Measurements from ENCODE around the gene SNX11. TPM values are rescaled to one million over a fixed set of nuclear protein-coding genes. Genes with fewer than 3 reads are reported as not detected.
A peak's percentile ranks its signal among the peaks of the same experiment; 100 is the strongest.

SNX11 gene
- total RNA-seq, 1 donor from 2014 or later: 22.6 TPM

DNA sequence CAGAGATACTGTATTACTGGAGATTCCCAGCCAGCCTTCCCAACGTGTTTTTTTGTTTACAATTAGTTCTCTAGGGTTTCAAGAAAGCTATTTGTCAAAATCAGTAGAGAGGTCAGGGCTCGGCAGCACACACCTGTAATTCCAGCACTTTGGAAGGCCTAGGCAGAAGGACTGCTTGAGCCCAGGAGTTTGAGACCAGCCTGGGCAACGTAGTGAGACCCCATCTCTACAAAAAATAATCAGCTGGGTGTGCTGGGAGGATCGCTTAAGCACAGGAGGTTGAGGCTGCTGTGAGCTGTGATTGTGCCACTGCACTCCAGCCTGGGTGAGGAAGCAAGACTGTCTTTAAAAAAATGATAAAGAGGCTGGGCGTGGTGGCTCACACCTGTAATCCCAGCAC is 25.7 kb upstream of the SNX11 start:
- TF ChIP-seq CTCF (conservative IDR thresholded peaks at IDR 0.05): no peak
- no peak overlapping the region for H3K4me3 Mint-ChIP-seq
- no peaks in the 10 kb centered on the region for H3K4me1 Mint-ChIP-seq
- H3K36me3 Mint-ChIP-seq (ENCODE audit: low read depth): no peaks in the 10 kb centered on the region
- H3K27ac Mint-ChIP-seq (ENCODE audit: unreplicated experiment): no peak overlapping the region
- H3K9me3 Mint-ChIP-seq: no peaks in the 10 kb centered on the region
- no peak for DNase-seq (ENCODE audit: low read depth, low spot score)
- H3K27me3 Mint-ChIP-seq (ENCODE audit: low read depth): no peaks in the 10 kb centered on the region

DNA sequence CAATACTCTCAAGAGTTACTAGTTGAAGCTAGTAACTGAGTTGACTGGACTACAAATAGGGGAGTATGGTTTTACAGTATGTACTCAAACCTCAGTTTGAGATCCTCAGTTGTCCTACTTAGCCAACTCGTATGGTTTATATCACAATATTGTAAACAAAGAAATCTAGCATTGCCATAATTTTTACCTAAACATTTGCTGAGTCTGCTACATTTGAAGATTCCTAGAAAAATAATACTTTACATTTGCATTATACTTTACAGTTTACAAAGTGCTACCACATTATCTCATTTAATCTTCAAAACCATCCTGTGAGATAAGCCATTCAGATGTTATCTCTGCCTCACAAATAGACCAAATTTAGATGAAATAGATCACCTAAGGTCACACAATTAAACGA is 22.6 kb upstream of the SNX11 start:
- H3K36me3 Mint-ChIP-seq (ENCODE audit: low read depth): no peaks in the 10 kb centered on the region
- TF ChIP-seq CTCF (conservative IDR thresholded peaks at IDR 0.05): no peak
- H3K27ac Mint-ChIP-seq (ENCODE audit: unreplicated experiment): no peak overlapping the region
- no peaks in the 10 kb centered on the region for H3K4me1 Mint-ChIP-seq
- no peak overlapping the region for H3K4me3 Mint-ChIP-seq
- no peaks in the 10 kb centered on the region for H3K9me3 Mint-ChIP-seq
- DNase-seq (ENCODE audit: low read depth, low spot score): no peak
- H3K27me3 Mint-ChIP-seq (ENCODE audit: low read depth): no peaks in the 10 kb centered on the region

- no peaks in the 10 kb centered on the region for H3K9me3 Mint-ChIP-seq
- TF ChIP-seq CTCF (conservative IDR thresholded peaks at IDR 0.05): no peak
- peaks cover 20% of the 10 kb centered on the region for H3K4me1 Mint-ChIP-seq
- DNase-seq (ENCODE audit: low read depth, low spot score): no peak
- H3K27ac Mint-ChIP-seq (ENCODE audit: unreplicated experiment): no peak overlapping the region
- no peak overlapping the region for H3K4me3 Mint-ChIP-seq
- no peaks in the 10 kb centered on the region for H3K27me3 Mint-ChIP-seq (ENCODE audit: low read depth)
- H3K36me3 Mint-ChIP-seq (ENCODE audit: low read depth): peaks cover 3% of the 10 kb centered on the region
These were observed 14.1 kb upstream of the SNX11 start for GRCh38 chr17:48093341-48094045.

DNA sequence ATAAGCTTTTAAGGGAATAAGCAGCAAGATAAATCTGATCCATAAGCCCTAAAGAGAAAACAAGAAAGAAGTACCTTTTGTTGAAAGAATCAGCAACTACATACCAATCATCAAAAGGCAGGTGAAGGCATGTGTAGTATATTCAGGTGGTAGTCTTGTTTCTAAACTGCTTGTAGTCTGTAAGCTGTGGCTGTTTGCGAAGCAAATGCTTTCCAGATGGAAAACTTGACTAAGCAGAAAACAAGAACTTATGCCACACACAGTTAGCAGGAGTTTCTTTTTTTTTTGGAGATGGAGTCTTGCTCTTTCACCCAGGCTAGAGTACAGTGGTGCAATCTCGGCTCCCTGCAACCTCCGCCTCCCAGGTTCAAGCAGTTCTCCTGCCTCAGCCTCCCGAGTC is 12.0 kb upstream of the SNX11 start:
- peaks cover 36% of the 10 kb centered on the region for H3K4me1 Mint-ChIP-seq
- H3K9me3 Mint-ChIP-seq: no peaks in the 10 kb centered on the region
- DNase-seq (ENCODE audit: low read depth, low spot score): no peak
- H3K27me3 Mint-ChIP-seq (ENCODE audit: low read depth): no peaks in the 10 kb centered on the region
- no peak overlapping the region for H3K27ac Mint-ChIP-seq (ENCODE audit: unreplicated experiment)
- H3K4me3 Mint-ChIP-seq: no peak overlapping the region
- no peak for TF ChIP-seq CTCF (conservative IDR thresholded peaks at IDR 0.05)
- peaks cover 5% of the 10 kb centered on the region for H3K36me3 Mint-ChIP-seq (ENCODE audit: low read depth)

DNA sequence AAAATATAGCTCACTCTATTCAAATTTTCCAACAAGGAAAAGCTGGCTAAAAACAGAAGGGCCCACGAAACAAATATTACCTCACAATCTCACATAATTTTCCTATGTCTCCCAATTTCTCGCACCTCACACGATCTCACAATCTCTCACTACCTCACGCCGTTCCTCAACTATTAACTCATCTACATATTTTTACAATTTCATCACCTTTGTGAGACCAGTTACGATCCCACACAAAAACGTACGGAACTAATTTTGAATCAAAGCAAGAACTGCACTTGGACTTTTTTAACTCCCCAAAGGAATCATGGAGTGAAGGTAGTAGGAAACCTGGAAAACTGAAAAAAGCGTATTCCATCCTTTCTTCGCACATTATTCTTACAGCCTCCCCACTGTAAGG is 7.4 kb upstream of the SNX11 start:
- H3K36me3 Mint-ChIP-seq (ENCODE audit: low read depth): peaks cover 2% of the 10 kb centered on the region
- peaks cover 3% of the 10 kb centered on the region for H3K9me3 Mint-ChIP-seq
- TF ChIP-seq CTCF (conservative IDR thresholded peaks at IDR 0.05): no peak
- peak overlapping the region; percentile 97 for H3K27ac Mint-ChIP-seq (ENCODE audit: unreplicated experiment)
- H3K27me3 Mint-ChIP-seq (ENCODE audit: low read depth): no peaks in the 10 kb centered on the region
- peak overlapping the region; percentile 99 for H3K4me3 Mint-ChIP-seq
- peaks cover 36% of the 10 kb centered on the region for H3K4me1 Mint-ChIP-seq
- DNase-seq (ENCODE audit: low read depth, low spot score): no peak

Data from neural crest cell (in vitro differentiated cells).